NB4 (cell line): ENCODE results near the gene RNASEH2A.

Experiments
- DNase-seq: peaks from one replicate; pipeline ENCODE4 v3.0.0; 2010; ENCODE audit warnings: low read depth
- H3K4me3 ChIP-seq: one replicate; pipeline ENCODE4 v1.5.1; 2011; ENCODE audit warnings: mild to moderate bottlenecking, low read depth, low read length, moderate library complexity
- MYC ChIP-seq: IDR thresholded peaks from 2 replicates; pipeline ENCODE4 v1.6.1; 2011; ENCODE audit warnings: low read depth, low read length
- POLR2A ChIP-seq: IDR thresholded peaks from 2 replicates; pipeline ENCODE4 v1.6.1; 2011; ENCODE audit warnings: mild to moderate bottlenecking; ENCODE audit not compliant: insufficient read length; ENCODE audit errors: extremely low read depth
- TF ChIP-seq, protein P1 (sequence below): IDR thresholded peaks from one replicate; pipeline ENCODE4 v1.5.1; 2012; ENCODE audit warnings: low read depth, low read length
- TF ChIP-seq, protein P2 (sequence below): IDR thresholded peaks from 2 replicates; pipeline ENCODE4 v1.6.1; 2011; ENCODE audit warnings: low read depth, low read length

RNASEH2A gene

DNA sequence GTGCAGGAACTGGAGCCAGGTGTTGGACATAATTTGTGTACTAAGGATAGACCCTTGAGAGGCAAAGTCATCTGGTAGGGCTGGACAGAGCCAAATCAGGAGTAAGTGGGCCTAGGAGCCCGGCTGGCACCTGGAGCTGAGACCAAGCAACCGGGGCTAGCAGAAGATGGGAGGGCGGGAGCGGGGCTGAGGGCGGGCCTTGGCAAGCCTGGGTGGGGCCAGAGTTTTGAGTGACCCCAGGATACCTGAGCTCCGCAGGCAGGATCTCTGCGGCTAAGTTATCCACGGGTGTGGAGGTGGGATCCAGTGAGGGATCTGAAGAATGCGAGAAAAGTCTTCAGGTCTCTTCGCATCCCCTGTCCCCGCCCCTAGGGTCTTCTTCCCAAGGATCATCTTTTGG lies 39.2 kb upstream of the RNASEH2A start:
- no peak overlapping the region for H3K4me3 ChIP-seq
- TF ChIP-seq, protein P1, sequence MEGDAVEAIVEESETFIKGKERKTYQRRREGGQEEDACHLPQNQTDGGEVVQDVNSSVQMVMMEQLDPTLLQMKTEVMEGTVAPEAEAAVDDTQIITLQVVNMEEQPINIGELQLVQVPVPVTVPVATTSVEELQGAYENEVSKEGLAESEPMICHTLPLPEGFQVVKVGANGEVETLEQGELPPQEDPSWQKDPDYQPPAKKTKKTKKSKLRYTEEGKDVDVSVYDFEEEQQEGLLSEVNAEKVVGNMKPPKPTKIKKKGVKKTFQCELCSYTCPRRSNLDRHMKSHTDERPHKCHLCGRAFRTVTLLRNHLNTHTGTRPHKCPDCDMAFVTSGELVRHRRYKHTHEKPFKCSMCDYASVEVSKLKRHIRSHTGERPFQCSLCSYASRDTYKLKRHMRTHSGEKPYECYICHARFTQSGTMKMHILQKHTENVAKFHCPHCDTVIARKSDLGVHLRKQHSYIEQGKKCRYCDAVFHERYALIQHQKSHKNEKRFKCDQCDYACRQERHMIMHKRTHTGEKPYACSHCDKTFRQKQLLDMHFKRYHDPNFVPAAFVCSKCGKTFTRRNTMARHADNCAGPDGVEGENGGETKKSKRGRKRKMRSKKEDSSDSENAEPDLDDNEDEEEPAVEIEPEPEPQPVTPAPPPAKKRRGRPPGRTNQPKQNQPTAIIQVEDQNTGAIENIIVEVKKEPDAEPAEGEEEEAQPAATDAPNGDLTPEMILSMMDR, result no peak
- TF ChIP-seq MYC (no peak), POLR2A (no peak)
- TF ChIP-seq, protein P2, sequence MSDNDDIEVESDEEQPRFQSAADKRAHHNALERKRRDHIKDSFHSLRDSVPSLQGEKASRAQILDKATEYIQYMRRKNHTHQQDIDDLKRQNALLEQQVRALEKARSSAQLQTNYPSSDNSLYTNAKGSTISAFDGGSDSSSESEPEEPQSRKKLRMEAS, result no peak
- DNase-seq, result no peak

DNA sequence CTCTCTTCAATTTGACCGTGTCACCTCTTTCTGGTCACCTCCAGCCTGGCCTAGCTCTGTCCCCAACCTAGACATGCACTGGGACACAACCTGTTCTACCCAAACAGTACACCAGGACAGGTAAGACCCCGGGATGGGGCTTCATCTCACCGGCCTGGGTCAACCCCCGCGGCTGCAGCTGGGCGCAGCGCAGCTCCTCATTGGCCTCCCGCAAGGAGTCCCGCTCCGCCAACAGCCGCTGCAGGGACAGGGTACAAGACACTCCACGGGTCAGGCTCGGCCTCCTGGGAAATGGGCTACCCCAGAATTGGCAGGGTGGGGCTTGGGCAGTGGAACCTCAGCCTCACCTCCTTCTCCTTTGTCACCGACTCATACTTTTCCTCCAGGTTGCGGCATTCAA lies 38.7 kb upstream of the RNASEH2A start:
- TF ChIP-seq, protein P2, result no peak
- TF ChIP-seq MYC, result no peak
- no peak for TF ChIP-seq POLR2A
- TF ChIP-seq, protein P1, result no peak
- H3K4me3 ChIP-seq, result no peak overlapping the region
- DNase-seq, result no peak

DNA sequence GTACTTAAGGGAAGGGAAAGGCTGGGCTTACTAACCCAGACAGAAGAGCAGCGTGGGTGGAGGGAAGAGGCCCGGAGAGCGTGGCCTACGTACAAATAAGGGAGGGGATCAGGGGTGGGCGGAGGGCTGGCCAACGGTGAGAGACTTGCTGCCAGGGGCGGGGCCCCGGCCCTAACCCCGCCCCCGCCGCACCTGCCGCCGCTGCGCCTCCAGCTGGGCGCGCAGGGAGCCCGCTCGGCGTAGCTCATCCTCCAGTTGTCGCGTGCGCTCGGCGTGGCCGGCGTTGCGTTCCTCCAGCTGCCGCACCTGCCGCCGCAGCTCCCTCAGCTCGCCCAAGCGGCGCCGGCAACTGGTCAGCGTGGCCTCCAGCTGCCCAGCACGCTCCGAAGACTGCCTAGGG lies 36.7 kb upstream of the RNASEH2A start:
- H3K4me3 ChIP-seq, result no peak overlapping the region
- no peak for TF ChIP-seq MYC
- TF ChIP-seq, protein P1, result no peak
- TF ChIP-seq, protein P2, result no peak
- TF ChIP-seq POLR2A, result no peak
- no peak for DNase-seq

DNA sequence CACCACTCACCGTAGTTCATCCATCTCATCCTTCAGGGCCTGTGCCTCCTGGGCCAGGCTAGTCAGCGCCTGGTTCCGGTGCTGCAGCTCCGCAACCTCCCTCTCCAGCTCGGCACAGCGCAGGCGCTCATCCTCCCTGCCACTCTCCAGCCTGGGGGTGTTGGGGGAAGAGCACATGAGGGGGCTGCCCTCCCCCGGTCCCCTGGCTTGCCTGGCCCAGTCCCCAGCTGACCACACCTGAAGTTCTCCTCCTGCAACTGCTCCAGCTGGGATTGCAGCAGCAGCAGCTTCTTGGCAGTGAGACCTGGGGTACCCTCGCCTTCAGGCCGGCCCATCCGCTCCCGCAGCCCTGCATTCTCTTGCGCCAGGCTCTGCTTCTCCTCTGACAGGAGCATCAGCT lies 35.5 kb upstream of the RNASEH2A start:
- TF ChIP-seq, protein P1, result no peak
- TF ChIP-seq MYC, result no peak
- TF ChIP-seq, protein P2, result no peak
- no peak for DNase-seq
- H3K4me3 ChIP-seq, result no peak overlapping the region

DNA sequence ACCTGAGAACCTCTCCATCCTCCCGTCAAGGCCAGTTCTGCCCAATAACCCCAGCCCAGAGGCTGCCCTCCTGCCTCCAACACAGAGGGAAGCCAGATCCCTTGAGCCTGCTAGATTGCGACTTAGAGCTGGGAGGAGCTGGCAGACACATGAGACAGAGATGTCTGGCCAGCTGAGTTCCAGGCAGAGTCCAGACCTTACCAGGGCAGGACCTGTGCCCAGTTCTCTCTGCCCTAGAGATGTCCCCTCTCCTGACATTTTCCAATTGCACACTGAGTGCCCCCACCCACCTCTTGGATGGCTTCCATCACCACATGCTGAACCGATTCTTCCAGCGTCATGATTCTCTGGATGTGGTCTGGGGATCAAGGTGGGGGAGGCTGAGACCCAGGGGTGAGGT lies 34.1 kb upstream of the RNASEH2A start:
- TF ChIP-seq, protein P2, result no peak
- no peak for TF ChIP-seq POLR2A
- TF ChIP-seq, protein P1, result no peak
- TF ChIP-seq MYC, result no peak
- H3K4me3 ChIP-seq, result no peak overlapping the region
- DNase-seq, result no peak

DNA sequence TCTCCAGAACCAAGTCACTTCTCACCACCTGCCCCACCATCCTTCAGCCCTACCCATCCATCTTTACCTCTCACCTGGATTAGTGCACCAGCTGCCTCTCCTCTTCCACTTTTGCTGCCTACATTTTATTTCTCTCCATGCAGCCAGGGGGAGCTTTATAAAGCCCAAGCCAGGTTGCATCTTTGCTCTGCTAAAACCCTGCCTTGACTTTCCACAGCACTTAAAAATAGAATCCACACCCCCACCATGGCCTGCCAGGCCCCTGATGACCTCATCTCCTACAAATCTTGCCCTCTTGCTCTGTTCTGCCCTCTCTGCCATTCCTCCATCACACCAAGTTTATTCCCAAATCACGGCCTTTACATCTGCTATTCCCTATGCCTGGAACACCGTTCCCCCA lies 32.8 kb upstream of the RNASEH2A start:
- H3K4me3 ChIP-seq, result no peak overlapping the region
- DNase-seq, result peak; percentile 49
- TF ChIP-seq POLR2A (no peak), MYC (no peak)
- TF ChIP-seq, protein P1, result peak; percentile 21
- TF ChIP-seq, protein P2, result no peak
